ENCODE data around the gene TH. TPM values are rescaled to one million over a fixed set of nuclear protein-coding genes. Genes with fewer than 3 reads are reported as not detected.
A peak's percentile ranks its signal among the peaks of the same experiment; 100 is the strongest.

The TH gene
- total and polyA plus RNA-seq, 3 donors from 2014 or later, result 1.1 to 2.0 (median 1.2) TPM

DNA sequence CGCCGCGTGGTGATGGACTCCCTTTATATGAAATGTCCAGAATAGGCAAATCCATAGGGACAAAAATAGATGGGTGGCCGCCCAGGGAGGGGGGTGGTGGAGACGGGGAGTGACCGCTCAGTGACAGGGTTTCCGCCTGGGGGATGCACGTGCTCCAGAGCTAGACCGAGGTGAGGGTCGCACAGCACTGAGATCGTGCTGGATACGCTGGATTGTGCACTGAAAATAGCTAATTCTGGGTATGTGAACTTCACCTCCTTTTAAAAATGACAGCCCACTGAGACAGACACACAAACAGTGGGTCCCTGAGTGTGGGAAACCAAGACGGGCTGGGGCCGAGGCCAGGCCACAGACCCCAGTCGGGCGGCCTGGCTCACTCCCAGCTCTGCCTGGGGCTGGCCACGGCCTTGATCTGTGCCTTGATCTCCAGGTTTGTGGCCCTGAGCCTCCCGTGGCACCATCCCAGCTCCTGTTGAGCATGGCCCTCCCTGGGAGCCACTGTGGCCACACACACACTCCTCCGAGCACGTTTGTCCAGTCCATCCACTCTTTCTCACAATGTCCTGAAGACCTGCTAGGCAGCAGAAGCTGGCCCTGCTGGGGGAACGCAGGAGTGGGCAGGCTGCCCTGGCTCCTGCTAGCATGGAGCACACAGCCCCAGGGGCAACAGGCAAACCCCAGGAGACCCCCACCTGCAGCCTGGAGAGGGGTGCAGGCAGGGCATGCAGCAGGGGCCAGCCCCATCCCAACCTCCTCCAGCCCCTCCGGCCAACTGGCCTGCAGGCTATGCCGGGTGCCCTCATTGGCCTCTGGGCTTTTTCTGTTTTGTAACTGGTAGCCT lies 41.0 kb upstream of the TH start:
- DNase-seq, result peak; percentile 46
- H3K27ac ChIP-seq, result no peak overlapping the region
- intact Hi-C loops (cut with DNase I; ENCODE audit: low total_unique reads), result no loop called here
- H3K4me3 ChIP-seq, result no peak overlapping the region
- peaks cover 9% of the 10 kb centered on the region for H3K4me1 ChIP-seq
- H3K27me3 ChIP-seq, result no peaks in the 10 kb centered on the region
- no peaks in the 10 kb centered on the region for H3K36me3 ChIP-seq (ENCODE audit: low read depth, missing control alignments)
- no peaks in the 10 kb centered on the region for H3K9me3 ChIP-seq
- TF ChIP-seq, protein P1, sequence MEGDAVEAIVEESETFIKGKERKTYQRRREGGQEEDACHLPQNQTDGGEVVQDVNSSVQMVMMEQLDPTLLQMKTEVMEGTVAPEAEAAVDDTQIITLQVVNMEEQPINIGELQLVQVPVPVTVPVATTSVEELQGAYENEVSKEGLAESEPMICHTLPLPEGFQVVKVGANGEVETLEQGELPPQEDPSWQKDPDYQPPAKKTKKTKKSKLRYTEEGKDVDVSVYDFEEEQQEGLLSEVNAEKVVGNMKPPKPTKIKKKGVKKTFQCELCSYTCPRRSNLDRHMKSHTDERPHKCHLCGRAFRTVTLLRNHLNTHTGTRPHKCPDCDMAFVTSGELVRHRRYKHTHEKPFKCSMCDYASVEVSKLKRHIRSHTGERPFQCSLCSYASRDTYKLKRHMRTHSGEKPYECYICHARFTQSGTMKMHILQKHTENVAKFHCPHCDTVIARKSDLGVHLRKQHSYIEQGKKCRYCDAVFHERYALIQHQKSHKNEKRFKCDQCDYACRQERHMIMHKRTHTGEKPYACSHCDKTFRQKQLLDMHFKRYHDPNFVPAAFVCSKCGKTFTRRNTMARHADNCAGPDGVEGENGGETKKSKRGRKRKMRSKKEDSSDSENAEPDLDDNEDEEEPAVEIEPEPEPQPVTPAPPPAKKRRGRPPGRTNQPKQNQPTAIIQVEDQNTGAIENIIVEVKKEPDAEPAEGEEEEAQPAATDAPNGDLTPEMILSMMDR (IDR thresholded peaks at IDR 0.05), result no peak
- 71 to 72% methylated on average over 19 to 23 of the region's 23 CpGs for WGBS, 2 donors

DNA sequence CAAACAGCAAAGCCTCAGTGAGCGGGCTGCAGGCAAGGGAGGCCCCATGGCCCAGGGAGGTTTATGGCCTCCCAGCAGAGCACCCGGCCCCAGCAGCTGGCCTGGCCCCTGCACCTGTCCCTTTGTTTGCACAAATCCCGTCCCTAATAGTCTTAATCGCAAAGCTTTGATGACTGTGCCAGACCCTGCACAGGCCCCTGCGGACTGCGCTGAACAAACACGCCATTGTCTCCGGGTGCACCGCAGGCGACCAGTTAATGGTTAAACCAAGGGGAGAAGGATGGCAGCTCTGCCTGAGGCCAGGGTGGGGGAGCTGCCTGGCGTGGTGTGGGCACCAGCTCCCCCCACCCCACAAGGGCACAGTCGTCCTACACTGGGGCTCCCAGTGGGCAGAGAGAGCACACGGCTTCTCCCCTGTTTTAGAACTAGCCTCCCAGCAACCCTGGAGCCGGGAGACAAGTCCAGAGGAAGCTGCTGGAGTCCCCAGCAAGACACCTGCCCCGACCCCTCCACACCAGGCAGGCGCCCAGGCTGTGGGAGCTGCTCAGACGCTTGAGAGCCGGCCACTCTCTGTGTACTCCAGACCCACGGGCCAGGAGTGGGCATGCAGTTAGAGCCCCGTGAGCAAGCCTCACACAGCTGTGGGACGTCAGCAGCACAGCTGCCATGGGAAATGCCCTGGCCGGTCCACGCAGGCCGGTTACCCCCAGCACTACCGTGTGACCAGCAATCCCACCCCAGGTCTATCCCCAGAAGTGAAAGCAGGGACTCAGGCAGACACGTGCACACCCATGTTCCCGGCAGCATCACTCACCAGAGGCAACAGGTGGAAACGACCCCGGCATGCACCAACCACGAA lies 39.7 kb upstream of the TH start:
- WGBS, 2 donors, result 82 to 84% methylated on average over 14 to 30 of the region's 30 CpGs
- no peak for TF ChIP-seq POLR2A (IDR thresholded peaks at IDR 0.05)
- TF ChIP-seq, protein P1 (IDR thresholded peaks at IDR 0.05), result no peak
- H3K4me3 ChIP-seq, result no peak overlapping the region
- no peaks in the 10 kb centered on the region for H3K27me3 ChIP-seq
- DNase-seq, result peak; percentile 14
- no peak overlapping the region for H3K27ac ChIP-seq
- peaks cover 9% of the 10 kb centered on the region for H3K4me1 ChIP-seq
- no peaks in the 10 kb centered on the region for H3K9me3 ChIP-seq
- no peaks in the 10 kb centered on the region for H3K36me3 ChIP-seq (ENCODE audit: low read depth, missing control alignments)
- intact Hi-C loops (cut with DNase I; ENCODE audit: low total_unique reads), result no loop called here

DNA sequence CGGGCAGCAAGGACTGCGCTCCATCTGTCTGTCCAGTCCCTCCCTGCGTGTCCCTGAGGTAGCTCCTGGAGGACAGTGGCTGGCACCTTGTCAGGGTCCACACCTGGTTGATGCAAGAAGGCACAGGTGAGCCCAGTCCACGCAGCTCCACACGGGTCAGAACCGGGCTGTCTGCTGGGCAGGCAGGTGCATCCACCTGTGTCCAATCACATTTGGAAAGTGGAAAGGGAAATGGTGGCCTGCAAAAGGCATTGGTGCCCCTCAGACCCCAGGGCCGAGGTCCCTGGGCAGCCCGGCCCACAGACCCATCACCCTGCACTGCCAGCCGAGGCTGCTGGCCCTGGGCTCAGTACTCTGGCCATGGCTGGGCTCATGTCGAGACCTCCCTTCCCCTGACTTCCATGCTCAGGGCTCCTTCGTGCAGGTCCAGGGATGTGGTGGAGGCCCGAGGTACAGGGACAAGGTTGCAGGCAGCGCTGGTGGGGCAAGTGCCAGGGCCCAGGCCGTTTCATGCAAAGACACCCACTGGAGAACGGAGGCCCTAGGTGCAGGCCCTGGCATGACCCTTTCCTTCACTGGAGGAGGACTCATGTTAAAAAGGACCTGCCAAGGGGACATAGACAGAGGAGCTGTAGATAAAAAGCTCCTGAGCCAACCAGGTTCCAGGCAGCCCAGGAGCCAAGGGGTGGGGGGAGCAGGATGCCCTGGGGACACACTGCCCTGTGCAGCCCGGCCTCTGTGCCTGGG lies 38.9 kb upstream of the TH start:
- intact Hi-C loops (cut with DNase I; ENCODE audit: low total_unique reads), result no loop called here
- DNase-seq, result peak; percentile 7
- no peaks in the 10 kb centered on the region for H3K27me3 ChIP-seq

DNA sequence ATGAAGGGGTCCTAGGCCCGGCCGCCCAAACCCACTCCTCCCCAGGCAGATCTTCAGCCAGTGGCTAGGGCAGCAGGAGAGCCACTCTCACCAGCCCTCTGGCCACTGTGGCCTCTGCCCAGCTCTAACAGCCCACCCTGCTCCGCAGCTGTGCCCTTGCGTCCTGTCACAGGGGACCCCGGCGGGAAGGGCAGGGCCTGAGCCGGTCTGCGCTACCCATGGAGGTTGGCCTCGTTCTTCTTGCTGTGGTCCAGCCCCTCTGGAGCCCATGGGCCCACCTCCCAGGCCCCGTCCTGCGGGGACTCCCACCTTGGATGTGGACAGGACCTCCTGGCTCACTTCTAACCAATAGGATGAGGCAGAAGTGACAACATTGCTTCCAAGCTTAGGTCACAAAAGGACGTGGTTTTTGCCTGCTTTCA lies 38.3 kb upstream of the TH start:
- H3K9me3 ChIP-seq, result no peaks in the 10 kb centered on the region
- 73 to 89% methylated on average over 9 to 12 of the region's 12 CpGs for WGBS, 2 donors
- H3K4me3 ChIP-seq, result no peak overlapping the region
- no peak for TF ChIP-seq POLR2A (IDR thresholded peaks at IDR 0.05)
- H3K36me3 ChIP-seq (ENCODE audit: low read depth, missing control alignments), result no peaks in the 10 kb centered on the region
- H3K27me3 ChIP-seq, result no peaks in the 10 kb centered on the region
- H3K4me1 ChIP-seq, result peaks cover 9% of the 10 kb centered on the region
- peak; percentile 3 for DNase-seq
- intact Hi-C loops (cut with DNase I; ENCODE audit: low total_unique reads), result no loop called here
- H3K27ac ChIP-seq, result no peak overlapping the region

More for the DNA sequence above, 38.9 kb upstream of the TH start:
- peaks cover 9% of the 10 kb centered on the region for H3K4me1 ChIP-seq
- H3K27ac ChIP-seq, result no peak overlapping the region
- no peak overlapping the region for H3K4me3 ChIP-seq
- no peaks in the 10 kb centered on the region for H3K36me3 ChIP-seq (ENCODE audit: low read depth, missing control alignments)
- 43 to 84% methylated on average over 2 to 14 of the region's 16 CpGs for WGBS, 2 donors
- TF ChIP-seq POLR2A (IDR thresholded peaks at IDR 0.05), result no peak
- TF ChIP-seq, protein P1 (IDR thresholded peaks at IDR 0.05), result no peak
- H3K9me3 ChIP-seq, result no peaks in the 10 kb centered on the region
